Measurements from ENCODE around the gene ENG. TPM values are rescaled to one million over a fixed set of nuclear protein-coding genes. Genes with fewer than 3 reads are reported as not detected.

Gene ENG
- total and polyA plus RNA-seq, 2 of the 8 experiments (the other 6 are each of a cell fraction or from before 2014, with no cell fraction given), result 1.8 to 4.4 TPM

DNA sequence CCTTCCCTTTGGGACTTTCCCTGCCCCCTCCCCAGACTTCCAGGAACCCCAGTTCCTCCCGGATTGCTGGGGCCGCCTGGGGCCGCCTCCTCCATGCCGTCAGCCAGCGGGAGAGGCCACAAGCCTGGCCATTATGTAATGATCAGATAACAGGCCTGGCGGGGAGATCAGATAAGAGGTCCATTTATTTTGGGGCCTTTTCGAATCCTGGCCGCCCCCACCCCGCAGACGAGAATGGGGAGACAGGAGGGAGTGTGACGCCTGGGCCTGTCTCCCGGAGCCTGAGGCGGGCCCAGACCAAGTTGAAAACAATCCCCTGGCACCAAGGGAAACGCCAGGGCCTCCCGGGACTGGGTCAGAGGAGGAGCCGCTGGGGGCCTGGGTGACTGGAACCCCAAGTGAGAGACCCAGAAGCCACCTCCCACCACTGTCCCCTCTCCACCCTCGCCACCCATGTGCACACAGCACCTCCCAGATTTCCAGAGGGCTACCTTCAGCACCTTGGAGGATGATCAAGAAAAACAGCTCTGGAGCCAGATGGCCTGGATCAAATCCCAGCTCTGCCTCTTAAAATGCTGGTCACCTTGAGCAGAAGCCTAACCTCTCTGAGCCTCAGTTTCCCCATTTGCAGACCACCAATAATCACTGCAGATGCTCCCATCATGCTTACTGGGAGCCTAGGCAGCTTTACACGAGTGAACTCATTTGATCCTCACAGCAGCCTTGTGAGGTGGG lies 7.8 kb downstream of the ENG start:
- H3K9ac ChIP-seq (replicated peaks in 1 of 4; ENCODE audit: extremely low read depth in 1 of 4, low read depth in 3 of 4, low read length in 3 of 4), result no peak overlapping the region
- DNase-seq (ENCODE audit: low read depth in 1 of 2, low spot score in 2 of 2) (no peak), FAIRE-seq (no peak)
- WGBS, 2 experiments (ENCODE audit: extremely low coverage in 1 of 2, insufficient coverage in 1 of 2, insufficient read length in 1 of 2, insufficient replicate concordance in 2 of 2, low coverage in 1 of 2, low lambda C conversion rate in 2 of 2, missing lambda C conversion rate in 1 of 2), result 89% methylated on average over 18 of the region's 18 CpGs; no CpG with 5 or more reads in 1 of the 2 experiments
- CTCF ChIA-PET (ENCODE audit: partially characterized antibody), result interaction anchor here (0.9 to 2.0 kb wide), 5 partner anchors 10 to 36 kb away, joined by 3 to 9 read pairs (median 4); no protein-coding TSS in a partner anchor
- H3K4me2 ChIP-seq (ENCODE audit: insufficient read depth in 1 of 2, low read depth in 2 of 2, low read length in 2 of 2), result no peak overlapping the region
- H3K79me2 ChIP-seq (ENCODE audit: control insufficient read depth in 1 of 2, insufficient read depth in 2 of 2, low read length in 2 of 2), result no peaks in the 10 kb centered on the region
- H4K20me1 ChIP-seq (replicated peaks in 1 of 2; ENCODE audit: control insufficient read depth in 1 of 2, insufficient read depth in 2 of 2, low read length in 2 of 2), result no peaks in the 10 kb centered on the region
- no peaks in the 10 kb centered on the region for H3K23me2 ChIP-seq (ENCODE audit: low read depth, low read length)
- no peak overlapping the region for H3K23ac ChIP-seq (ENCODE audit: insufficient read length)
- H3K4me3 ChIP-seq (ENCODE audit: extremely low read depth in 1 of 4, insufficient read depth in 2 of 4, low read depth in 3 of 4, low read length in 4 of 4), result no peak overlapping the region
- H2BK15ac ChIP-seq (ENCODE audit: low read length), result no peak overlapping the region
- no peak overlapping the region for H2BK5ac ChIP-seq (ENCODE audit: low read depth, low read length)
- H3K36me3 ChIP-seq (ENCODE audit: control insufficient read depth in 2 of 4, insufficient read depth in 4 of 4, low read length in 3 of 4), result no peaks in the 10 kb centered on the region
- H3K18ac ChIP-seq (ENCODE audit: extremely low read depth, low read length), result no peak overlapping the region
- no peak overlapping the region for H2BK20ac ChIP-seq (ENCODE audit: low read length)
- H2AFZ ChIP-seq (ENCODE audit: low read length), result no peak overlapping the region; the same call in 1 of the 2 replicates
- no peak overlapping the region for H4K91ac ChIP-seq (replicated peaks; ENCODE audit: insufficient read length, low read length)
- H2BK12ac ChIP-seq (ENCODE audit: low read depth, low read length), result peak overlapping the region; percentile 80; the same call in 1 of the 2 replicates
- H4K5ac ChIP-seq (ENCODE audit: insufficient read length, low read depth, low read length), result peak overlapping the region; percentile 7
- H3K4me1 ChIP-seq (replicated peaks in 1 of 4; ENCODE audit: control insufficient read depth in 3 of 4, insufficient read depth in 4 of 4, low read length in 3 of 4), result peaks cover 0 to 8% (median 5%) of the 10 kb centered on the region in 4 experiments; a peak in 6 of 7 replicates
- no peak overlapping the region for H3K56ac ChIP-seq (replicated peaks; ENCODE audit: insufficient read length, low read depth, low read length)
- H3K27ac ChIP-seq (ENCODE audit: low read depth, low read length), result no peak overlapping the region
- POLR2A ChIA-PET (ENCODE audit: partially characterized antibody), result interaction anchor here (1.1 to 1.9 kb wide), 2 partner anchors 19 to 39 kb away, joined by 3 to 5 read pairs; no protein-coding TSS in a partner anchor
- no peak overlapping the region for H2AK5ac ChIP-seq (ENCODE audit: low read depth, low read length)
- H3K27me3 ChIP-seq (replicated peaks in 1 of 4; ENCODE audit: control insufficient read depth in 3 of 4, extremely low read depth in 1 of 4, insufficient read depth in 3 of 4, low read length in 3 of 4), result no peaks in the 10 kb centered on the region; a peak in 1 of 7 replicates
- H4K8ac ChIP-seq (ENCODE audit: extremely low read depth, insufficient read depth, low read length), result no peak overlapping the region; the same call in 1 of the 2 replicates
- H3K4ac ChIP-seq (replicated peaks; ENCODE audit: insufficient read length, low read depth, low read length), result no peak overlapping the region
- no peak for TF ChIP-seq TEAD4 (IDR thresholded peaks at IDR 0.05; ENCODE audit: low read depth, low read length)
- H3K9me3 ChIP-seq (ENCODE audit: insufficient read depth in 2 of 2, low read depth in 1 of 2, low read length in 1 of 2), result no peaks in the 10 kb centered on the region
- no peaks in the 10 kb centered on the region for H3K79me1 ChIP-seq (ENCODE audit: low read depth, low read length)
- no peak overlapping the region for H3K14ac ChIP-seq (ENCODE audit: insufficient read length)
- no peak overlapping the region for H2BK120ac ChIP-seq (replicated peaks; ENCODE audit: low read depth, low read length)
